Large intestine (tissue), 3 donors: ENCODE measurements around the gene TCEAL5. TPM values are rescaled to one million over a fixed set of nuclear protein-coding genes. Genes with fewer than 3 reads are reported as not detected.

Source experiments
- DNase-seq, 2 donors: peaks; one replicate each; pipeline versions ENCODE4 v3.0.0 to v3.0.0-alpha.2; 2013
- H3K27ac ChIP-seq: one replicate; pipeline ENCODE4 v1.5.1; 2013; ENCODE audit warnings: low read length
- H3K27me3 ChIP-seq: 2 replicates; pipeline ENCODE4 v1.6.1; 2013; ENCODE audit warnings: low read length; ENCODE audit not compliant: control insufficient read depth, insufficient read depth
- H3K36me3 ChIP-seq: 2 replicates; pipeline ENCODE4 v1.6.1; 2013; ENCODE audit warnings: low read length; ENCODE audit not compliant: control insufficient read depth, insufficient read depth
- H3K4me1 ChIP-seq: one replicate; pipeline ENCODE4 v1.6.1; 2013; ENCODE audit warnings: low read length; ENCODE audit not compliant: control insufficient read depth, insufficient read depth
- H3K4me3 ChIP-seq: one replicate; pipeline ENCODE4 v1.5.1; 2013; ENCODE audit warnings: low read length
- H3K9me3 ChIP-seq: one replicate; pipeline ENCODE4 v1.6.1; 2013; ENCODE audit warnings: mild to moderate bottlenecking, low read depth, low read length, moderate library complexity; ENCODE audit not compliant: control insufficient read depth
- WGBS: methylation state at CpG from one replicate; pipeline ENCODE4 v1.1.5; 2013; ENCODE audit warnings: low lambda C conversion rate; ENCODE audit not compliant: insufficient coverage; 5-methylcytosine and 5-hydroxymethylcytosine counted together
- polyA plus RNA-seq: library from polyadenylated mRNA; unstranded; fragments of 120-200 nt; gene quantifications from one replicate; pipeline ENCODE4 v1.2.1, GENCODE V29; 2013

TCEAL5 gene
- polyA plus RNA-seq, 1 donor = 6.2 TPM

DNA sequence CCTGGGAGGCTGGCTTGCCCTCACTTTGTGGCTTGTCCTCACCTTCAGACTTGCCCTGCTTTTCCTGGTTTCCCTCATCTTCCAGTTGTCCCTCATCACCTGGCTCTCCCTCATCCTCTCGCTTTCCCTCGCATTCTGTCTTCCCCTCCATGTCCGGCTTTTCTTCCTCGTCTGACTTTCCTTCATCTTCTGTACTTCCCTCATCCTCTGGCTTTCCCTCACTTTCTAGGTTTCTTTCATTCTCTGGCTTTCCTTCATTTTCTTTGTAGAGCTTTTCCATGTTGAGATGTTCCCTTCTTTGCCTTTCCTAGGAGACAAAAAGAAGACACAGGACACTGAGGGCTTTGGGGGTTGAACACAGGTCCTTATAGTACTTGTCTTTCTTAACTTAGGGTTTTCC is 2.3 kb downstream of the TCEAL5 start:
- peaks cover 13% of the 10 kb centered on the region for H3K27me3 ChIP-seq
- H3K36me3 ChIP-seq = no peaks in the 10 kb centered on the region
- H3K9me3 ChIP-seq = no peaks in the 10 kb centered on the region
- WGBS = 100% methylated on average over 4 of the region's 4 CpGs
- no peak for DNase-seq
- no peaks in the 10 kb centered on the region for H3K4me1 ChIP-seq
- H3K27ac ChIP-seq = no peak overlapping the region
- H3K4me3 ChIP-seq = no peak overlapping the region

DNA sequence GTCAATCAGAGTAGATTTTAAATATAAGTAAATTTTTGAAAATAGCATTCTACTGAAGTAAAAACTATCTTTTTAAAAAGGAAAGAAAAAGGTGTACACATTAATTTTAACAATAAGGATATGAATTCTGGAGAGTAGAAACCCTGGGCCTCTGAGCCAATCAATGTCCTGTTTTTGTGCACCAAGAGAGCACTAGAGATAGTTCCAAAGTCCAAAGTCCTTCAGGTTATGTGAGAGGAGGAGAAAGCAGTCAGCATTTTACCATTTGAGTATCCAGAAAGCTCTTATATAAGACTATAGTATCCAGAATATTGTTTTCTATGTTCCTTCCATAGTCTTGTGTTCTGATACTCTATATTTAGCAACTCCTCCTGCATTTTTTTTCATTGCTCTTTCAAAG is 18.3 kb downstream of the TCEAL5 start:
- Histone ChIP-seq H3K4me1 (peaks cover 27% of the 10 kb centered on the region), H3K9me3 (no peaks in the 10 kb centered on the region), H3K36me3 (peaks cover 3% of the 10 kb centered on the region), H3K27ac (peak overlapping the region; percentile 77), H3K27me3 (no peaks in the 10 kb centered on the region), H3K4me3 (no peak overlapping the region)
- DNase-seq = peak; percentile 40 to 71

- no peak for DNase-seq
- H3K27ac ChIP-seq = peak overlapping the region; percentile 97
- H3K4me3 ChIP-seq = no peak overlapping the region
- H3K27me3 ChIP-seq = no peaks in the 10 kb centered on the region
- peaks cover 33% of the 10 kb centered on the region for H3K4me1 ChIP-seq
- no peaks in the 10 kb centered on the region for H3K9me3 ChIP-seq
- H3K36me3 ChIP-seq = peaks cover 11% of the 10 kb centered on the region
Observed at GRCh38 chrX:103256651-103257050, 19.9 kb downstream of the TCEAL5 start.

GRCh38 chrX:103254921-103255493 is 21.5 kb downstream of the TCEAL5 start, which contains the start of gene TCEAL8:
Gene TCEAL8, minus strand, starts transcription at chrX:103255155. Its CDS starts 1,176 bp downstream, at chrX:103253979.
- Histone ChIP-seq H3K9me3 (no peaks in the 10 kb centered on the region), H3K4me1 (peaks cover 35% of the 10 kb centered on the region), H3K27ac (peak within 1 kb of the TSS; percentile 97), H3K27me3 (no peaks in the 10 kb centered on the region), H3K36me3 (peaks cover 11% of the 10 kb centered on the region), H3K4me3 (peak within 1 kb of the TSS; percentile 78)
- no CpG with 5 or more reads among the region's 22 CpGs for WGBS
- DNase-seq = peak; percentile 85 to 88

- H3K27ac ChIP-seq = peak overlapping the region; percentile 97
- peaks cover 35% of the 10 kb centered on the region for H3K4me1 ChIP-seq
- no CpG with 5 or more reads among the region's 22 CpGs for WGBS
- no peaks in the 10 kb centered on the region for H3K27me3 ChIP-seq
- no peaks in the 10 kb centered on the region for H3K9me3 ChIP-seq
- peak overlapping the region; percentile 78 for H3K4me3 ChIP-seq
- H3K36me3 ChIP-seq = peaks cover 11% of the 10 kb centered on the region
- peak; percentile 40 to 72 for DNase-seq
Observed at GRCh38 chrX:103254171-103254824, 22.3 kb downstream of the TCEAL5 start.

- peaks cover 11% of the 10 kb centered on the region for H3K36me3 ChIP-seq
- H3K4me3 ChIP-seq = peak overlapping the region; percentile 78
- no peaks in the 10 kb centered on the region for H3K27me3 ChIP-seq
- peak overlapping the region; percentile 97 for H3K27ac ChIP-seq
- DNase-seq = peak in 1 of 2 donors; percentile 27
- H3K9me3 ChIP-seq = no peaks in the 10 kb centered on the region
- peaks cover 29% of the 10 kb centered on the region for H3K4me1 ChIP-seq
- no CpG with 5 or more reads among the region's 8 CpGs for whole genome bisulfite sequencing
Observed at GRCh38 chrX:103253608-103254007, 22.9 kb downstream of the TCEAL5 start.

DNA sequence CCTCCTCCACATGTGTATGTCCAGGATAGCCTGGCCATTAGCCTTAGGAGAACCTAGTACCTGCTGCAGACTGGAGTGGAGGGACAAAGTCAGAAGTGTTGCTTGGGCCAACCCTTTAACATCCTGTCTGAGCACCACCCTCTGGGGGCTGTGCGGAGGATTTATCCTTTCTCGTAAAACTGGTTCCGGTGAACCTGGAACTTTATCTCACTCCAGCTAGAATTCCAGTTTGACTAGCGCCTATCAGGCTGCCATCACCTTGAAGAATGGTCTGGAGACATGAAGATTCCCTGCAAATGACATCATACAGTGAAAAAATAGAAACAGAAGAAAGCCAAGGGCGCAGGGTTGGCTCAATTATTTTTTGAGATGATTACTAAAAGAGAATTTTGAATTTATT is 25.6 kb downstream of the TCEAL5 start:
- no peak overlapping the region for H3K27ac ChIP-seq
- no peak overlapping the region for H3K4me3 ChIP-seq
- H3K27me3 ChIP-seq = no peaks in the 10 kb centered on the region
- H3K9me3 ChIP-seq = no peaks in the 10 kb centered on the region
- peaks cover 11% of the 10 kb centered on the region for H3K4me1 ChIP-seq
- WGBS = no CpG with 5 or more reads among the region's 5 CpGs
- H3K36me3 ChIP-seq = peaks cover 11% of the 10 kb centered on the region
- peak in 1 of 2 donors; percentile 19 for DNase-seq

GRCh38 chrX:103249805-103250204 is 26.7 kb downstream of the TCEAL5 start:
- no peak for DNase-seq

GRCh38 chrX:103248553-103248952 is 28.0 kb downstream of the TCEAL5 start:
- Histone ChIP-seq H3K4me1 (peaks cover 8% of the 10 kb centered on the region), H3K9me3 (no peaks in the 10 kb centered on the region), H3K27me3 (no peaks in the 10 kb centered on the region), H3K4me3 (no peak overlapping the region), H3K27ac (no peak overlapping the region), H3K36me3 (peaks cover 10% of the 10 kb centered on the region)
- DNase-seq = no peak

More at GRCh38 chrX:103249805-103250204, 26.7 kb downstream of the TCEAL5 start:
- Histone ChIP-seq H3K9me3 (no peaks in the 10 kb centered on the region), H3K36me3 (peaks cover 11% of the 10 kb centered on the region), H3K27ac (no peak overlapping the region), H3K4me1 (peaks cover 8% of the 10 kb centered on the region), H3K4me3 (no peak overlapping the region), H3K27me3 (no peaks in the 10 kb centered on the region)
- WGBS = no CpG with 5 or more reads among the region's 1 CpG

DNA sequence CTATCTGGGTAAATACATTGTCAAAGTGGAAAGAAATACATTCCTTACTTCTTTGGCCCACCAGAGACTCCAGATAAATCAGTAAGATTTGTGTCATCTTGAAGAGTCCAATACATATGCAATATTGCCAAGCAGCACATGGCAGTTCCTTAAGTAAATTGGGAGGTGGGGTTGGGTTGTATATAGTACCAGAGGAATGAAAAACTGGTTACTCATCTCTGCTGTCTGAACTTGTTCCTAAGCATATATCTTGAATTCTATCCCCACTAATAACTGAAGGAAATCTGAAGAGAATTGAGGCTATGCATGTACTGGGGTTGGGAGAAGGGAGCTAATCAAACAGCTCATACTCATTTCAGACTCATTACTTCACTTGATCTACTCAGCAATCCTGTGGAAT is 36.4 kb downstream of the TCEAL5 start:
- no peaks in the 10 kb centered on the region for H3K9me3 ChIP-seq
- H3K36me3 ChIP-seq = no peaks in the 10 kb centered on the region
- DNase-seq = no peak

GRCh38 chrX:103236296-103236695 is 40.3 kb downstream of the TCEAL5 start:
- Histone ChIP-seq H3K27ac (no peak overlapping the region), H3K36me3 (no peaks in the 10 kb centered on the region), H3K9me3 (no peaks in the 10 kb centered on the region), H3K4me1 (peaks cover 5% of the 10 kb centered on the region), H3K27me3 (no peaks in the 10 kb centered on the region), H3K4me3 (no peak overlapping the region)
- no CpG with 5 or more reads among the region's 1 CpG for WGBS
- no peak for DNase-seq

More for the DNA sequence above, 36.4 kb downstream of the TCEAL5 start:
- Histone ChIP-seq H3K4me1 (no peaks in the 10 kb centered on the region), H3K4me3 (no peak overlapping the region), H3K27ac (no peak overlapping the region), H3K27me3 (no peaks in the 10 kb centered on the region)
